ENCODE results near the gene LRRC37A2.
"Not testable (repeated sequence)": the region's sequence is repeated elsewhere in the genome, so short reads cannot be mapped to it uniquely, and the experiment has no call there.

LRRC37A2 gene

GRCh38 chr17:46590157-46591146 lies 78.2 kb downstream of the LRRC37A2 start, which contains the start of gene NSF:
Gene NSF, plus strand, starts transcription at chr17:46590669. Its CDS starts 107 bp downstream, at chr17:46590776.
- not testable (repeated sequence) for DNase-seq; H3K27ac ChIP-seq (ENCODE audit: low read length, poor library complexity, severe bottlenecking); H4K91ac ChIP-seq (ENCODE audit: low read length); H4K8ac ChIP-seq (ENCODE audit: low read length); H2BK120ac ChIP-seq (ENCODE audit: low read depth, low read length); H2BK15ac ChIP-seq (ENCODE audit: low read depth, poor library complexity, severe bottlenecking); H3K14ac ChIP-seq (ENCODE audit: low read length in 2 of 2); H3K4me2 ChIP-seq (ENCODE audit: low read length, poor library complexity, severe bottlenecking); H3K79me1 ChIP-seq (replicated peaks; ENCODE audit: low read length, poor library complexity, severe bottlenecking); H3K4me3 ChIP-seq (ENCODE audit: insufficient read depth in 1 of 2, low read depth in 1 of 2, low read length in 2 of 2); H3K36me3 ChIP-seq (ENCODE audit: control insufficient read depth in 1 of 2, insufficient read depth in 2 of 2, low read depth in 1 of 2, low read length in 2 of 2); H3K9me3 ChIP-seq (ENCODE audit: control insufficient read depth, low read length); H3K18ac ChIP-seq (ENCODE audit: low read depth in 1 of 2, low read length in 2 of 2); H2BK5ac ChIP-seq (ENCODE audit: low read depth, low read length, poor library complexity, severe bottlenecking); H3K4me1 ChIP-seq (ENCODE audit: control insufficient read depth, insufficient read depth, low read depth, low read length); H2AFZ ChIP-seq (ENCODE audit: low read depth, low read length); H3K27me3 ChIP-seq (ENCODE audit: control insufficient read depth in 1 of 2, insufficient read depth in 1 of 2, low read length in 2 of 2); H2AK5ac ChIP-seq (ENCODE audit: low read length, severe bottlenecking); H3K9ac ChIP-seq (ENCODE audit: low read length); H3K4ac ChIP-seq (ENCODE audit: low read depth in 1 of 2, low read length in 2 of 2); H3K23ac ChIP-seq (ENCODE audit: low read length in 2 of 2); H2BK12ac ChIP-seq (ENCODE audit: low read length in 2 of 2)
- WGBS = no CpG with 5 or more reads among the region's 95 CpGs

GRCh38 chr17:46591332-46591731 lies 79.1 kb downstream of the LRRC37A2 start:
- not testable (repeated sequence) for H3K4me2 ChIP-seq (ENCODE audit: low read length, poor library complexity, severe bottlenecking); H3K4me1 ChIP-seq (ENCODE audit: control insufficient read depth, insufficient read depth, low read depth, low read length); H3K23ac ChIP-seq (ENCODE audit: low read length in 2 of 2); H3K18ac ChIP-seq (ENCODE audit: low read depth in 1 of 2, low read length in 2 of 2); H2AK5ac ChIP-seq (ENCODE audit: low read length, severe bottlenecking); H2BK120ac ChIP-seq (ENCODE audit: low read depth, low read length); H3K27ac ChIP-seq (ENCODE audit: low read length, poor library complexity, severe bottlenecking); H3K27me3 ChIP-seq (ENCODE audit: control insufficient read depth in 1 of 2, insufficient read depth in 1 of 2, low read length in 2 of 2); H2BK15ac ChIP-seq (ENCODE audit: low read depth, poor library complexity, severe bottlenecking); H3K79me1 ChIP-seq (replicated peaks; ENCODE audit: low read length, poor library complexity, severe bottlenecking); DNase-seq; H2BK12ac ChIP-seq (ENCODE audit: low read length in 2 of 2); H3K14ac ChIP-seq (ENCODE audit: low read length in 2 of 2); H4K8ac ChIP-seq (ENCODE audit: low read length); H3K9me3 ChIP-seq (ENCODE audit: control insufficient read depth, low read length); H3K4me3 ChIP-seq (ENCODE audit: insufficient read depth in 1 of 2, low read depth in 1 of 2, low read length in 2 of 2); H2AFZ ChIP-seq (ENCODE audit: low read depth, low read length); H4K91ac ChIP-seq (ENCODE audit: low read length); H3K9ac ChIP-seq (ENCODE audit: low read length); H3K36me3 ChIP-seq (ENCODE audit: control insufficient read depth in 1 of 2, insufficient read depth in 2 of 2, low read depth in 1 of 2, low read length in 2 of 2); H2BK5ac ChIP-seq (ENCODE audit: low read depth, low read length, poor library complexity, severe bottlenecking); H3K4ac ChIP-seq (ENCODE audit: low read depth in 1 of 2, low read length in 2 of 2)
- WGBS = no CpG with 5 or more reads among the region's 7 CpGs

- H3K4me2 ChIP-seq (ENCODE audit: low read length, poor library complexity, severe bottlenecking); H3K9ac ChIP-seq (ENCODE audit: low read length); H3K9me3 ChIP-seq (ENCODE audit: control insufficient read depth, low read length); H2BK15ac ChIP-seq (ENCODE audit: low read depth, poor library complexity, severe bottlenecking); H3K14ac ChIP-seq (ENCODE audit: low read length in 2 of 2); H3K27ac ChIP-seq (ENCODE audit: low read length, poor library complexity, severe bottlenecking); H3K18ac ChIP-seq (ENCODE audit: low read depth in 1 of 2, low read length in 2 of 2); H4K8ac ChIP-seq (ENCODE audit: low read length); H3K4me1 ChIP-seq (ENCODE audit: control insufficient read depth, insufficient read depth, low read depth, low read length); H3K4ac ChIP-seq (ENCODE audit: low read depth in 1 of 2, low read length in 2 of 2); H2BK12ac ChIP-seq (ENCODE audit: low read length in 2 of 2); H3K23ac ChIP-seq (ENCODE audit: low read length in 2 of 2); H3K36me3 ChIP-seq (ENCODE audit: control insufficient read depth in 1 of 2, insufficient read depth in 2 of 2, low read depth in 1 of 2, low read length in 2 of 2); H3K4me3 ChIP-seq (ENCODE audit: insufficient read depth in 1 of 2, low read depth in 1 of 2, low read length in 2 of 2); H3K27me3 ChIP-seq (ENCODE audit: control insufficient read depth in 1 of 2, insufficient read depth in 1 of 2, low read length in 2 of 2); H3K79me1 ChIP-seq (replicated peaks; ENCODE audit: low read length, poor library complexity, severe bottlenecking); DNase-seq; H2BK120ac ChIP-seq (ENCODE audit: low read depth, low read length); H2AK5ac ChIP-seq (ENCODE audit: low read length, severe bottlenecking); H2AFZ ChIP-seq (ENCODE audit: low read depth, low read length); H2BK5ac ChIP-seq (ENCODE audit: low read depth, low read length, poor library complexity, severe bottlenecking); H4K91ac ChIP-seq (ENCODE audit: low read length): not testable (repeated sequence)
- WGBS = 100% methylated on average over 1 of the region's 3 CpGs
Measured at GRCh38 chr17:46598344-46598931, 86.2 kb downstream of the LRRC37A2 start.

- not testable (repeated sequence) for H2BK12ac ChIP-seq (ENCODE audit: low read length in 2 of 2); H3K14ac ChIP-seq (ENCODE audit: low read length in 2 of 2); H3K27me3 ChIP-seq (ENCODE audit: control insufficient read depth in 1 of 2, insufficient read depth in 1 of 2, low read length in 2 of 2); H3K4ac ChIP-seq (ENCODE audit: low read depth in 1 of 2, low read length in 2 of 2); H3K9ac ChIP-seq (ENCODE audit: low read length); H3K27ac ChIP-seq (ENCODE audit: low read length, poor library complexity, severe bottlenecking); H3K4me3 ChIP-seq (ENCODE audit: insufficient read depth in 1 of 2, low read depth in 1 of 2, low read length in 2 of 2); H2AK5ac ChIP-seq (ENCODE audit: low read length, severe bottlenecking); H3K79me1 ChIP-seq (replicated peaks; ENCODE audit: low read length, poor library complexity, severe bottlenecking); H2BK15ac ChIP-seq (ENCODE audit: low read depth, poor library complexity, severe bottlenecking); H3K23ac ChIP-seq (ENCODE audit: low read length in 2 of 2); H3K9me3 ChIP-seq (ENCODE audit: control insufficient read depth, low read length); H2BK5ac ChIP-seq (ENCODE audit: low read depth, low read length, poor library complexity, severe bottlenecking); H3K4me1 ChIP-seq (ENCODE audit: control insufficient read depth, insufficient read depth, low read depth, low read length); DNase-seq; H2BK120ac ChIP-seq (ENCODE audit: low read depth, low read length); H4K91ac ChIP-seq (ENCODE audit: low read length); H3K18ac ChIP-seq (ENCODE audit: low read depth in 1 of 2, low read length in 2 of 2); H4K8ac ChIP-seq (ENCODE audit: low read length); H2AFZ ChIP-seq (ENCODE audit: low read depth, low read length); H3K4me2 ChIP-seq (ENCODE audit: low read length, poor library complexity, severe bottlenecking); H3K36me3 ChIP-seq (ENCODE audit: control insufficient read depth in 1 of 2, insufficient read depth in 2 of 2, low read depth in 1 of 2, low read length in 2 of 2)
- WGBS = no CpG with 5 or more reads among the region's 3 CpGs
Measured at GRCh38 chr17:46600767-46601166, 88.5 kb downstream of the LRRC37A2 start.

Measured in mesenchymal stem cell (in vitro differentiated cells and primary cell).